Activated CD4-positive, CD25-positive, alpha-beta regulatory T cell treated with anti-CD3 and anti-CD28 coated beads, Interleukin-2, amount 50 U/mL, for 72 hours (primary cell): Measurements from ENCODE around the gene PIEZO2.

Source experiments
- DNase-seq: peaks from one replicate; pipeline ENCODE4 v3.0.0; 2021

The PIEZO2 gene

GRCh38 chr18:11112286-11112685 lies 37.1 kb downstream of the PIEZO2 start:
- no peak for DNase-seq

- no peak for DNase-seq
Observed at GRCh38 chr18:11110509-11110908, 38.9 kb downstream of the PIEZO2 start.

DNA sequence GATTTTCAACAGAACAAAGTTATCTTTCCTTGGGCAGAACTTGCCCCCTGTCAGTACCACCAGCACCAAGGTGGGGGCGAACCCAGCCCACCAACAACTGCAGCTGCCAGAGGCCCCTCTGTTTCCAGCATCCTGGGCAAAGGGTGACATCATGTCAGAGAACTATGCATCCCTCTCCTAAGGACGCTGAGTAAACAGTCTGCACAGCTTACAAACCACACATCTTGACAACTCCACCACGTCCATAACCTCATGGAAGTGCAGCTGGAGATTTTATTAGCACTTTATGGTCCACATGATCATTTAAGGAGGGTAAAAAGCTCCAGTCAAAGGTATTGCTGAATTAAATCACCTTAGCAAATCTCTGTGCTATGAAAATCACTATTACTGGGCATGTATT lies 40.4 kb downstream of the PIEZO2 start:
- DNase-seq: no peak

DNA sequence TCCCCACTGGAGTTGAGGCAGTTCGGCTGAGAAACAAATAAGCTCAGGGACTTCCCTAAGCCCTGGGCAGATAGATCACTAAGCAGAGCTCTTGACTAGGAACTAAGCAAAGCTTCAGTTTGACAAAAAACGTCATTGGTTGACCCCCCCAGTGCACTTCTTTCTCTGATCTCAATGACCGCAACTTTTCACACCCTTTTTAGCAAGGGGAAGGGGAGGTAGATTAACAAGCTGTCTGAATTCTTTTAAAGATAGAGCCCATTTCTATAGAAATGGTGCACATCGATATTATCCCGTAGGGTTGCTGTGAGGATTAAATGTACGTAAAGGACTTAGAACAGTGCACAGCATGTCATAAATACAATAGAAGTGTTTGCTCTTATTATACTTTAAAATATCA lies 42.5 kb downstream of the PIEZO2 start:
- DNase-seq: no peak

- DNase-seq: no peak
Observed at GRCh38 chr18:11105463-11105862, 43.9 kb downstream of the PIEZO2 start.

GRCh38 chr18:11104307-11104706 lies 45.1 kb downstream of the PIEZO2 start:
- no peak for DNase-seq

- no peak for DNase-seq
Observed at GRCh38 chr18:11096839-11097750, 52.3 kb downstream of the PIEZO2 start.

- DNase-seq: no peak
Observed at GRCh38 chr18:11096411-11096810, 53.0 kb downstream of the PIEZO2 start.

DNA sequence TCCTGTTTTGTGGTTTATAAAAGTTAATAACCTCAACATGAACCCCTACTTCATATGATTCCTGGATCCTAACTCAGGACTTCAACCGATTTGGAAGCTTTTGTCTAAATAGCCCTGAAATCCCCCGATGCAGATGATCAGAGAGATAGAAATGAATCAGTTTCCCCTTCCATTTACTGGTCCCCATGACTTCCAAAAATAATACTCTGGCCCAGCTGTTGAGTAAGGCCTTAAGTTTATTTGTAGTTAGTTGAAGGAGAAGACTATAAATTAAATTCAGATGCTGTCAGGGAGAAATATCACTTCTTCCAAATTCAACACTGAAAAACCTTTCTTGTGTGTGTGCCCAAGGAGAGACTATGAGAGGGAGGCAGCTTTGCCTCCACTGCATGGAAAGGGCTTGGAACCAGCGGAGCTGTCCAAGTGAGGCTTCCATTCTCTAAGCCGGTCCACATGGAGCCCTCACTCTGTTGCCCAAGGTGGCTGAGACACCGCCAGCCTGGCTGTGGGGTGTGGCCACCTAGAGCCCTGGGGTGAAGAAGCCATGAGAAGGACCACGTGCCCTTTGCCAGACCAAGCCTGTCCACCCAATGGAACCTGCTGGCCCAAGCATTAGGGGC lies 53.6 kb downstream of the PIEZO2 start:
- DNase-seq: no peak

DNA sequence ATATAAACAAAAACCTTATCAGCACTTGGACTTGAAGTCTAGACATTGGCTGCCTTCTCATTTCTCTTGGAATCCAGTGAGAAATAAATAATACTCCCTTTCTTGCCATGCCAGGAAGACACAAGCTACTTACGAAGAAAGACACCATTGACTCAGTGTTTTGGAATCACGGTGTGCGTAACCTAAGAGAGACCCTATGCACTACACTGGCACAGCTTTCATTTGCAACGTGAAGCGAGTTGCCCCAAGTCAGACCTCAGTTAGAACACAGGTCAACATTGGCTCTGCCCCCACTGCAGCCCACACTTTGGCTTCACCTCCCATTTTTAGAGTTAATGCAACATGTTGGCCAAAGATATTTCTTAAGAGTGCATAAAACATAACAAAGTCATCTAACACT lies 54.2 kb downstream of the PIEZO2 start:
- DNase-seq: no peak

- DNase-seq: no peak
Observed at GRCh38 chr18:11091746-11092145, 57.6 kb downstream of the PIEZO2 start.

- no peak for DNase-seq
Observed at GRCh38 chr18:11089931-11090715, 59.2 kb downstream of the PIEZO2 start.

- DNase-seq: no peak
Observed at GRCh38 chr18:11081009-11081532, 68.3 kb downstream of the PIEZO2 start.

- DNase-seq: no peak
Observed at GRCh38 chr18:11078491-11078890, 70.9 kb downstream of the PIEZO2 start.

- DNase-seq: no peak
Observed at GRCh38 chr18:11077548-11078187, 71.7 kb downstream of the PIEZO2 start.

DNA sequence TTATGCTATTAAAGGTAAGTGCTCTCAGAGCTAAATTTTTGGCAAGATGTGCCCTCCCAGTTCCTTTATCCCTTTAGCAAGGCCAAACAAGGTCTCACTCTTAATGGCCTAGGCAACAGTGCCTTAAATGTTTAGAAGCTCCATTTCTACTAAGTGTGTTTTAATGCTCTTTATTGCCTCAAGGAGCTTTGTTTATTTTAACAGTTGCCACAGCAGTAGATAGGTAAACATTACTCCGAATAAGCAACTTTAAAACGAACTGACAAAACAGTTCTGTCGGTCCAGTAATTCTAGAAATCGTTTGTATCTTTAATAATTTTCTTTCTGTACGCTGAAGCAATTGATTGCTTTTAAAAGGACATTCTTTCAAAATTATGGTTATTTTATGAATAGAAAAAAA lies 74.5 kb downstream of the PIEZO2 start:
- DNase-seq: no peak

DNA sequence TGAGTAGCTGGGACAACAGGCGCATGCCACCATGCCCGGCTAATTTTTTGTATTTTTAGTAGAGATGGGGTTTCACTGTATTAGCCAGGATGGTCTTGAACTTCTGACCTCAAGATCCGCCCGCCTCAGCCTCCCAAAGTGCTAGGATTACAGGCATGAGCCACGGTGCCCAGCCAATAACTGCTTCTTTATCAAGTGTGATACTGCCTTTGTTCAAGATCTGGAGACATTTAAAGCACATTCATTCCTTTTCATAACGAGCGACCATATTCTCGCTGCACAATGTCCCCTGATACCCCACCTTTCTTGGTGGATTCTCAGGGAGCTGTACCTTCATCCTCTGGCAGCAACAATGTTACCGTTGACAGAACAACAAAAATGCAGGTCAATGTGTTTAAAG lies 75.4 kb downstream of the PIEZO2 start:
- no peak for DNase-seq

- DNase-seq: no peak
Observed at GRCh38 chr18:11072632-11073031, 76.7 kb downstream of the PIEZO2 start.

DNA sequence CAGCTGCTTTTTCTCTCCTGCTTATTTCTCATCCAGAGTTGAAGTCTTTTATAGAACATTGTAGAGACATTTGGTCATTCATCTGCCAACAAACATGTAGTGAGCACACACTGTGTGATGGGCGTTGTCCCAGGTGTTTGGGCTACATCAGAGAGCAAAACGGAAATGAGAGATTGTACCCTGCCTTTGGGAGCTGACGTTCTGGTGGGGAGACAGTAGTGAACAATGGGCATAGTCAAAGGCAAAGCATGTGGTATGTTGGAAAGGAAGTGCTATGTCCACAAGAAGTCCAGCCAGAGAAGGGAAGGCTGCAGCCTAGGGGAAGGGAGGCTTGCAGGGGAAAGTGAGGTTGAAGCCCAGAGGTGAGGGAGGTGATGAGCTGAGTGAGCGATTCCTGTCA lies 78.1 kb downstream of the PIEZO2 start:
- no peak for DNase-seq

DNA sequence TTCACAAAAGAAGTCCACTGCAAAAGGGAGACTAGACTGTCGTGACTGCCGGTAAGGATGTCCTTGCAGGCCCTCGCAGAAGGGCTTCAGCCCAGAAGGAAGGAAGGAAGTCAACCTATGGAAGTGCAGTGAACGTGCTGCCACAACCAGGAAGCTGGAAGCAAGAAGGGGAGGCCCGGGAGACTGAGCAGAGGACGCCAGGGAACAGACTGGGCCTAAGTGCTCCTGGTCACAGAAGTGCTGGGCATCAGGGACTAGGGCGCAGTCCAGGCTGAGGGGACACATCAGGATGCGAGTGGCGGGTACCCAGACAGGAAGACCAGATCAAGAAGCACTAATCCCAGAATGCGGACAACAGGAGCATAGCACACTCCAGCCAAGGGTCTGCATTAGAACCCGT lies 78.8 kb downstream of the PIEZO2 start:
- DNase-seq: no peak

DNA sequence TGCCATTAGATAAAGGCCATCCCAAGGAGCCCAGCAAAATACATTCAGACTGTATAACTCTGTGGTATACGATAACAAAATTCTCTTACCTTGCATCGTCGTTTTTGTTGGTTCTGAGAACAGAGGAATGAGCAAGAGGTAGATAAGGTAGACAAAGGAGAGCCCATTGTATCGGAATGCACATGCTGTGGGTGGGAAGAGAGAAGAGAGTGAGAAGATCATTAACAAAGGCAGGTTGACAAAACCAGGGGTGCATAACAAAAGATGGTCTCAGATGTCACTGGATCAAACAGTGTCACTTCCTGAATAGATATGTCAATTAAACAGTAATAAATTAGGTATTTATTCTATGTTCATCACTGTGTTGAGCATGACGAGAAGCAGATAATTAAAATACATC lies 83.3 kb downstream of the PIEZO2 start:
- DNase-seq: no peak

DNA sequence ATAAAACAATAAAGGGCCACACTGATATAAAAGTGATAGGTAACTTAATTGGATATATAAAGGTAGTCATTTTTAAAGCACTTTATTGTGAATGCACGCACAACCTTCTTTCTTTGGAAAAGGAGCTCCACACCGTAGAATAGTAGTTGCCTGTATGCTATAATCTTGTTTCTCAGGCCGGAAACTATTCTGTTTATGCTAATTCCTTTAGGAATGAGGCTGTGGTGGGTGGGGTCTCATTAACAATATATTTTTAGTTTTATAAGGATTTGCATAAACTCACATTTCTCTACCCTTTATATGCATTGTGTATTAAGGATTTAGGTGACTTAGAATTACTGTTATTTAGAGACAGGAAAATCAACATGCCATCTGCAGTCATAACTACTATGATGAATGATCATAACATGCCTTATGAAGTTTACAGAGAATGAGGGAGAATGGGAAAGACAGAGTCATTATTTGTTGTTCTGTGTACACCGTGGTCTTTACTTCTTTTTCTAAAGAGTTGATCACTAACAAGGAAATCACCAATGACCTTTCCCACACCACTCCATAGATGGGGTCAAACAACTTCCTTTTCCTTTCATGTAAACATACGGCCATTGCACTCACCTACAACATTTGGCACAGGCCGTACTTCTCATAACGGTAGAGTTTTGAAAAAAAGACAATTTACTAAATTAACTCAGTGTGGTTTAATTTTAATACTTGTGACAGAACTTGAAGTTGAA lies 84.5 kb downstream of the PIEZO2 start:
- DNase-seq: no peak
